Small intestine (tissue), 7 donors: ENCODE results near the gene STIP1. TPM values are rescaled to one million over a fixed set of nuclear protein-coding genes. Genes with fewer than 3 reads are reported as not detected.
"Not testable (repeated sequence)": the region's sequence is repeated elsewhere in the genome, so short reads cannot be mapped to it uniquely, and the experiment has no call there.

Experiments used
- DNase-seq, 2 donors: peaks; one replicate each; pipeline versions ENCODE4 v3.0.0 to v3.0.0-alpha.2; 2013
- FAIRE-seq: peaks from 2 replicates; lab custom pipeline; 2012; peaks lifted over from hg19 to GRCh38; lab: Jason Lieb, UNC
- H3K27ac ChIP-seq, 3 donors: one replicate each; pipeline ENCODE4 v1.5.1; 2013; ENCODE audit warnings: low read length in 2 of 3, mild to moderate bottlenecking in 2 of 3, control low read depth in 1 of 3, inconsistent platforms in 1 of 3, low read depth in 1 of 3, moderate library complexity in 1 of 3
- H3K27me3 ChIP-seq, 3 donors: one replicate each; pipeline ENCODE4 v1.6.1; 2013; ENCODE audit warnings: low read length in 3 of 3, inconsistent platforms in 1 of 3; ENCODE audit not compliant: control insufficient read depth in 3 of 3, insufficient read depth in 3 of 3
- H3K36me3 ChIP-seq, 3 donors: one replicate each; pipeline ENCODE4 v1.6.1; 2013; ENCODE audit warnings: low read length in 3 of 3, inconsistent platforms in 1 of 3, low read depth in 1 of 3, mild to moderate bottlenecking in 1 of 3, moderate library complexity in 1 of 3; ENCODE audit not compliant: control insufficient read depth in 3 of 3, insufficient read depth in 2 of 3
- H3K4me1 ChIP-seq, 3 donors: one replicate each; pipeline ENCODE4 v1.6.1; 2013; ENCODE audit warnings: low read length in 2 of 3, inconsistent platforms in 1 of 3, low read depth in 1 of 3, mild to moderate bottlenecking in 1 of 3, moderate library complexity in 1 of 3; ENCODE audit not compliant: control insufficient read depth in 3 of 3, insufficient read depth in 2 of 3
- H3K4me3 ChIP-seq, 3 donors: one replicate each; pipeline ENCODE4 v1.5.1; 2013; ENCODE audit warnings: low read length in 3 of 3, control low read depth in 1 of 3, inconsistent platforms in 1 of 3, low read depth in 1 of 3, mild to moderate bottlenecking in 1 of 3, moderate library complexity in 1 of 3
- H3K9me3 ChIP-seq, 2 donors: one replicate each; pipeline ENCODE4 v1.6.1; 2013; ENCODE audit warnings: low read depth in 1 of 2, low read length in 1 of 2; ENCODE audit not compliant: control insufficient read depth in 2 of 2, insufficient read depth in 1 of 2
- WGBS, 3 donors: extraction: QIAGEN DNeasy Blood & Tissue Kit; methylation state at CpG; one replicate each; pipeline ENCODE4 v1.1.7; 2013; 5-methylcytosine and 5-hydroxymethylcytosine counted together
- polyA plus RNA-seq, 4 donors: library from polyadenylated mRNA; stranded (reverse) in 3 of 4; unstranded in 1 of 4; fragments of 200-250 nt in 3 of 4; fragments of 120-200 nt in 1 of 4; gene quantifications; one replicate each; pipeline versions ENCODE4 v1.2.1 to v1.2.3, GENCODE V29; 2013
- donor health status: healthy with polysubstance abuse.
- donor health status: control.
- donor health status: control.
- donor health status: Bipolar disorder and iron deficiency.
- donor health status: healthy.

Gene STIP1
- polyA plus RNA-seq, 4 donors: 38.6 to 99.3 (median 58.8) TPM

- 18 to 24% (median 20%) methylated on average over 23 of the region's 23 CpGs for WGBS, 3 donors
- Histone ChIP-seq H3K4me3 (no peak overlapping the region), H3K27ac (no peak overlapping the region), H3K36me3 (peaks cover 0 to 29% (median 0%) of the 10 kb centered on the region in 3 donors), H3K4me1 (peaks cover 0 to 5% (median 2%) of the 10 kb centered on the region in 3 donors), H3K9me3 (no peaks in the 10 kb centered on the region), H3K27me3 (no peaks in the 10 kb centered on the region)
- peak; percentile 50 to 67 for DNase-seq
- FAIRE-seq: no peak
These were observed 32.9 kb upstream of the STIP1 start for GRCh38 chr11:64152841-64153691.

- no peak overlapping the region for H3K4me3 ChIP-seq
- peaks cover 0 to 30% (median 0%) of the 10 kb centered on the region in 3 donors for H3K36me3 ChIP-seq
- no peak for DNase-seq
- peaks cover 0 to 2% (median 0%) of the 10 kb centered on the region in 3 donors for H3K4me1 ChIP-seq
- no peaks in the 10 kb centered on the region for H3K27me3 ChIP-seq
- 50 to 61% (median 54%) methylated on average over 8 of the region's 8 CpGs for WGBS, 3 donors
- H3K9me3 ChIP-seq: no peaks in the 10 kb centered on the region
- H3K27ac ChIP-seq: no peak overlapping the region
- no peak for FAIRE-seq
These were observed 32.2 kb upstream of the STIP1 start for GRCh38 chr11:64153812-64154211.

GRCh38 chr11:64156235-64157011, 29.5 kb upstream of the STIP1 start:
- no peak for DNase-seq
- FAIRE-seq: no peak
- Histone ChIP-seq H3K27me3 (no peaks in the 10 kb centered on the region), H3K4me1 (peaks cover 0 to 2% (median 0%) of the 10 kb centered on the region in 3 donors), H3K36me3 (peaks cover 0 to 14% (median 0%) of the 10 kb centered on the region in 3 donors), H3K4me3 (no peak overlapping the region), H3K9me3 (no peaks in the 10 kb centered on the region), H3K27ac (no peak overlapping the region)
- 89 to 94% (median 90%) methylated on average over 14 of the region's 14 CpGs for WGBS, 3 donors

- DNase-seq (no peak), FAIRE-seq (no peak)
- Histone ChIP-seq H3K9me3 (no peaks in the 10 kb centered on the region), H3K27ac (no peak overlapping the region), H3K4me1 (peaks cover 0 to under 1% (median 0%) of the 10 kb centered on the region in 3 donors), H3K4me3 (no peak overlapping the region), H3K27me3 (no peaks in the 10 kb centered on the region), H3K36me3 (peaks cover 0 to 15% (median 0%) of the 10 kb centered on the region in 3 donors)
- WGBS, 3 donors: 86 to 90% (median 88%) methylated on average over 17 of the region's 17 CpGs
These were observed 28.2 kb upstream of the STIP1 start for GRCh38 chr11:64157631-64158394.

- H3K4me3 ChIP-seq: no peak overlapping the region
- H3K27me3 ChIP-seq: no peaks in the 10 kb centered on the region
- FAIRE-seq (no peak), DNase-seq (no peak)
- H3K9me3 ChIP-seq: peaks cover 0 to 3% of the 10 kb centered on the region in 2 donors
- H3K4me1 ChIP-seq: peaks cover 0 to 6% (median 0%) of the 10 kb centered on the region in 3 donors
- WGBS, 3 donors: 95 to 97% (median 97%) methylated on average over 10 of the region's 10 CpGs
- H3K27ac ChIP-seq: no peak overlapping the region
- peaks cover 0 to 15% (median 0%) of the 10 kb centered on the region in 3 donors for H3K36me3 ChIP-seq
These were observed 24.9 kb upstream of the STIP1 start for GRCh38 chr11:64161037-64161436.

- FAIRE-seq, H3K27ac ChIP-seq, DNase-seq, H3K36me3 ChIP-seq, H3K27me3 ChIP-seq, H3K4me3 ChIP-seq, H3K9me3 ChIP-seq: not testable (repeated sequence)
- 91 to 96% (median 93%) methylated on average over 16 of the region's 16 CpGs for WGBS, 3 donors
- H3K4me1 ChIP-seq: peaks cover 0 to 12% (median 0%) of the 10 kb centered on the region in 3 donors
These were observed 23.2 kb upstream of the STIP1 start for GRCh38 chr11:64162769-64163168.

- Histone ChIP-seq H3K27me3 (no peaks in the 10 kb centered on the region), H3K4me3 (no peak overlapping the region), H3K36me3 (peaks cover 0 to 6% (median 0%) of the 10 kb centered on the region in 3 donors), H3K27ac (no peak overlapping the region), H3K9me3 (peaks cover 0 to 3% of the 10 kb centered on the region in 2 donors), H3K4me1 (peaks cover 0 to 12% (median 0%) of the 10 kb centered on the region in 3 donors)
- FAIRE-seq: no peak
- DNase-seq: no peak
- WGBS, 3 donors: 81 to 92% (median 90%) methylated on average over 5 of the region's 5 CpGs
These were observed 22.0 kb upstream of the STIP1 start for GRCh38 chr11:64163951-64164350.
